GM19372 (cell line): Measurements from ENCODE around the gene OR9G1.
"Not testable (repeated sequence)": the region's sequence is repeated elsewhere in the genome, so short reads cannot be mapped to it uniquely, and the experiment has no call there.

Source experiments
- ATAC-seq: cut with Tn5 transposase; IDR thresholded peaks from one replicate; pipeline ENCODE4 v1.9.1; 2021; ENCODE audit warnings: mild to moderate bottlenecking, low read depth, moderate library complexity; ENCODE audit not compliant: unreplicated experiment

The OR9G1 gene

DNA sequence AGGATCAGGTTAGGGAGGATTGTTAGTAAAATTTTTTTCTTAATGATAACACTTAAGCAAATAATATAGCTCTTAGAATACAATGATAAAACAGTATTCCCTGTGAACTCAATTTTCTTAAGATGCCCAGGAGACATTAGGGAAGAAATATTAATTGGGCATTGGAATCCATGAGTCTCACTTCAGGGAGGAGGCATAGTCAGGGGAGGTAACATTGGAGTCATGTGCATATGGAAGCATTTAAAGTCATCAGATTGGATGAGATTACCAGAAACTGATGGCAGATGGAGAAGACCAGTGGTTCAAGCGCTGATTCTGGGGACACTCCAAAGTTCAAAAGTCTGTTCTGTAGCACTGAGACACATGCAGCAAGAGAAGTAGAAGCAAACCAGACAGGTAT lies at the start of gene OR9G1:
OR9G1 (plus strand) TSS at position 301 of the 400 bp plus-strand sequence. CDS start 1,293 bp downstream, outside the sequence.
- no peak for ATAC-seq

DNA sequence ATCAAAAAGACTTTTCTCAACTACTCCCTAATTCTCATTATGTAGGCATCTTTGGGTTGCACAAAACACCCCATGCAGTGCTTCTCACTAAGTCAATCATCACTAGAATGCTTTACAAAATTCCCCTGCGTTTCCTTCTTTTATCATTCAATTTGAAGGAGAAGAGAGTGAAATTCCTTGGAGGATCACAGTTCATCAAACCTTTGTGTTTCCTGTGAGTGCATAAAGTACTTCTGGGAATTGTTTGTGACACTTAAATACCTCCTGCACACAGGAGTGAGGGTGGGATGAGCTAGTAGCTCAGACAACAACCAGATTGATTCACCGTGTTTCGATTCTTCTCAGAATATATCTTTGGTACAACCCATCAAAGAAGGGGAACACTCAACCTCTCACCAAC lies 39.1 kb upstream of the OR9G1 start:
- ATAC-seq = no peak

DNA sequence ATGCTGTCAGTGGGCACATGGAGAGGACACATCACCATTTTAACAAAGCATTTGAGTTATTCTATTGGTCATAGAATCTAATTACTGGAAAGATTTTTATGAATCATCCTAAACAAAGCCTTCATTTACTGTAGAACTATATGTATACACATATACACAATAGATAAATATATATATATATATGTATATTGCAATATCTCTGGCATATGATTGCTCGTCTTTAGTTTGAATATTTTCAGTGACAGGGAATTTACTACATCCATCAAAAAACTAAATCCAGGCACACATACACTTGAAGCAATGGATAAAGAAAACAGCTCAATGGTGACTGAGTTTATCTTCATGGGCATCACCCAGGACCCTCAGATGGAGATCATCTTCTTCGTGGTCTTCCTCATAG lies 35.5 kb upstream of the OR9G1 start, which contains the start of gene OR5AR1:
OR5AR1 (plus strand) TSS at position 301 of the 400 bp plus-strand sequence; CDS start at position 301, 0 bp downstream.
- ATAC-seq = no peak

DNA sequence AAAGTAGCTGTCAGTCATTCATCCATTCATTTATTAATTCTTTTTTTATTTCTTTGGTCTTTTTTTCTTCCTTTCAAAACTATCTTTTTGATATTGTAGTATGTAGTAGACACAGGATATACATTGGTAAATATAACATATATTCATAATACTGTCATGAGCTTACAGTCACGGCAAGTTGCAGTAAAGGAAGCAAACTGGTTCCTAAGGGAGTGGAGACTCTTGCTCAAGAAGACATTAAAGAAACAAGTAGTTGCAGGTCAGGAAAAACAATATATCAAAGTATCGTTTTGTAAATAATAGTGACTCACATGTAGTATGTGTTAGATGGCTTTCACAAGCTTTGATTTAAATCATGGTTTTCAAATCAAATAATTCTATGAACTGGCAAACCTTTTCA lies 27.9 kb upstream of the OR9G1 start:
- no peak for ATAC-seq

DNA sequence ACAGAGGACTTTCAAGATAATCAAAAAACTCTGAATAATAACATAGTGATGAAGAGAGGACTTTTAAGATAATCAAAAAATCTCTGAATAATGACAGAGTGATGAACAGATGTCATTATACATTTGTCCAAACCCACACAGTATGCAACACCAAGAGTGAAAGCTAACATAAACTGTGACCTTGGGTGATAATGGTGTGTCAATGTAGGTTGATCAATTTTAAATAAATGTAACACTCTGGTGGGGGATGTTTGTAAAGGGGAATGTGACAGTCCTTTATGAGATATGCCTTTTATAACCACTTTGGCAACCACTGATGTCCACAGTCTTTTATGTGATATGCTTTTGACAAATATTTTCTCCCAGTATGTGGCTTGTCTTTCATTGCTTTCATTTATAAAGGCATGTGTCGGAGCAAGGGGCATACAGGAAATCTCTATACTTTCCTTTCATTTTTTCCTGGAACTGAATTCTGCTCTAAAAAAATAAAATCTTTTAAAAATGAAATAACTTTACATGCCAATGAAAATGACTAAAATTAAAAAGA lies 10.3 kb upstream of the OR9G1 start:
- no peak for ATAC-seq

DNA sequence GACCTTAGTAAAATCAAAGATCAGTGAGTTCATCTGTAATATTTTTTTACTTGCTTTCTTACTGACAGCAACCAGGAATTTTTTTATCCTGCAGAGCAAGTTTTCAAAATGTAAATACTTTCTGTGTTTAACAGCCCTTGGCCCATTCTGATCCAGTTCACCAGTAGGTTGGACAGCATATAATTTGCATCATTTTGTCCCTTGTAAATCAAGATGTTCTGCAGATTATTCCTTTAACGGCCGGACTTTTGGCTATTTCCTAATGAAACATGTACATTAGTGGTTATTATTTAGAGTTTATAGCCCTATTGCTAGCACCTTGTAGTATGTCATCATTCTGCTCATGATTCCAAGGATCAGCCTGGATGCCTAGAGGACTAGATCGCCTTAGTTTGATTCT lies 7.7 kb upstream of the OR9G1 start:
- ATAC-seq = not testable (repeated sequence)

- no peak for ATAC-seq
Observed at GRCh38 chr11:56693428-56693827, 5.5 kb upstream of the OR9G1 start.

- no peak for ATAC-seq
Observed at GRCh38 chr11:56700242-56700913, 1.5 kb downstream of the OR9G1 start.

GRCh38 chr11:56700914-56701485 lies 2.1 kb downstream of the OR9G1 start:
- no peak for ATAC-seq

- ATAC-seq = no peak
Observed at GRCh38 chr11:56705784-56706396, 7.0 kb downstream of the OR9G1 start.

GRCh38 chr11:56706486-56706885 lies 7.6 kb downstream of the OR9G1 start:
- no peak for ATAC-seq

GRCh38 chr11:56714206-56714605 lies 15.3 kb downstream of the OR9G1 start:
- ATAC-seq = no peak

GRCh38 chr11:56716379-56716854 lies 17.5 kb downstream of the OR9G1 start:
- no peak for ATAC-seq

DNA sequence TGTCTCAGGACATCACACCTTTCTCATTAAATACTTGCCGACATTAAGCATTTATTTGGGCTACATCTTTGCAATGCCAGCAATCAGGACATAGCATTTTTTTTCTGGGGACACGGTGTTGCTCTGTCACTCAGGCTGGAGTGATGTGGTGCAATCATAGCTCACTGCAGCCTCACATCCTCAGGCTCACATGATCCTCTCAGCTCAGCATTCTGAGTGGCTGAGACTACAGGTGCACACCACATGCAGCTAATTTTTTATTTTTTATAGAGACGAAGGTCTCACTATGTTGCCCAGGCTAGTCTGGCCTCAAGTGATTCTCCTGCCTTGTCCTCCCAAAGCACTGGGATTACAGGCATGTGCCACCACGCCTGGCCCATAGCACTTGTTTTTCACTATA lies 21.6 kb downstream of the OR9G1 start:
- ATAC-seq = no peak

GRCh38 chr11:56740107-56740506 lies 41.2 kb downstream of the OR9G1 start:
- no peak for ATAC-seq

GRCh38 chr11:56740886-56741285 lies 42.0 kb downstream of the OR9G1 start:
- ATAC-seq = no peak

DNA sequence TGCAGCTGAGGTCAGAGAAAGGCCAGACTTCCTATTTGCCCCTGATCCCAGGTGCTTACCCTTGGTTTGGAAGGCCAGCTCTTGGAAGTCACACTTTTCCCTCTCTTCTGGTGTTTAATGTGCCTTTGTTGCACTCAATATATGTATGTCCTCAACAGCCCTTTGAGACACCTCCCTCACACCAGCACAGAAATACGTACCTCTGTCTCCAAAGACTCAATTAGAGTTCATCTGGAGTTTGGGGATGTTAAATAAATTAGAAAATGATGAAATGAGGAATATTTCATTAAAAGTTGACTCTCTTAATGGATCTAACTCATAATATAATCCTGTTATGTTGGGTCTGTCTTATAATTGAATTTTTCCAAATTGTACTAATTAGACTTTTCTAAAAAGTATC lies 49.7 kb downstream of the OR9G1 start, which contains the start of gene OR9G4:
OR9G4 (minus strand) TSS at position 101 of the 400 bp plus-strand sequence. CDS start 4,931 bp downstream, outside the sequence.
- ATAC-seq = no peak

GRCh38 chr11:56750190-56750589 lies 51.3 kb downstream of the OR9G1 start:
- no peak for ATAC-seq

DNA sequence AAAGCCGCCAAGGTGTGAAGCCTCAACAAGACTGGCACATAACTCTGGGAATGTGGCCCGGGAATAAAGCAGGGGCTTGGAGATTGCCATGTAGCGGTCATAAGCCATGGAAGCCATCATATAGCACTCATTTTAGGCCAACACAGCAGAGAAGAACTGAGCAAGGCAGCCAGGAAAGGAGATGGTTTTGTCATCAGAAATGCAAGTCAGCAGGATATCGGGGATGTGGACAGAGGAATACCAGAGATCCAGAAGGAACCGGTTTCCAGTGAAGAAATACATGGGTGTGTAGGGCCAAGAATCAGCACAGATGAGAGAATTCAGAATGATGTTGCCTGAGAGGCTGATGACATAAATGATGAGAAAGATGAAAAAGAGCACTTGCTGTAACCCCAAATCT lies 52.6 kb downstream of the OR9G1 start:
- ATAC-seq = no peak
